Activated CD4-positive, alpha-beta T cell treated with anti-CD3 and anti-CD28 coated beads, Interleukin-2, amount 50 U/mL, for 1 hour (primary cell): ENCODE measurements around the gene KCNJ16.
"Not testable (repeated sequence)": the region's sequence is repeated elsewhere in the genome, so short reads cannot be mapped to it uniquely, and the experiment has no call there.

ENCODE experiments used
- DNase-seq: peaks from one replicate; pipeline ENCODE4 v3.0.0-alpha.2; 2020

The KCNJ16 gene

DNA sequence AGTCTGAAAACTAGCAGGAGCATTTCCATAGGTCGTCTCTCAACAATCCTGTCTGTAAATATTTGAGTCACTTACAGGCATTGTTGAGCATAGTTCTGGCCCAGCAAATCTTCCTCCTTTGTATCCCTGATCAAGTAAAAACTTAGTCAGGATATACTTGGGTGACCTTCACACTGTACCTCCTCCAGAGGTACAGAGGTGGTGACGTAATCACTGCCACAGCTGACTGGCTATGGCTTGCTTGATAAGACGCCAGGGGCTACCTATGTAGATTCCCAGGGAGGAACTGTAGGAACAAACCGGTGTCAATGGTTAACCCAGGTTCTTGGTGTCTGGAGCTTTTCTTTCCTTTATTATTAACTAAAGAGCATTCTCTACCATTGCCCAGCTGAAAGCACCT, at the start of gene KCNJ16:
TSS of gene KCNJ16 (plus strand) at position 270 of the 400 bp plus-strand sequence. CDS start 56,863 bp downstream, outside the sequence.
- DNase-seq, result no peak

DNA sequence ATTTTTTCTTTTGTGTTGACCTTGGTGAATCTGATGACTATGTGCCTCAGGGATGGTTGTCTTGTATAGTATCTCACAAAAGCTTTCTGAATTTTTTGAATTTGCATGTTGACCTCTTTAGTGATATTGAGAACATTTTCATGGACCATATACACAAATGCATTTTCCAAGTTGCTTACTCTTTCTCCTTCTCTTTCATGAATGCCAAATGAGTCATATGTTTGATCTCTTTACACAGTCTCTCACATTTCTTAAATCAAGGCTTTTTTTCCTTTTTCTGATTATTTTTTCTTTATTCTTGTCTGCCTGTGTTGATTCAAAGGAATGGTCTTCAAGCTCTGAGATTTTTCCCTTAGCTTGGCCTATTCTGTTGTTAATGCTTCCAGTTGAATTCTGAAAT, 46.6 kb upstream of the KCNJ16 start:
- no peak for DNase-seq

- DNase-seq, result no peak
Observed at GRCh38 chr17:70028978-70029767, 45.9 kb upstream of the KCNJ16 start.

DNA sequence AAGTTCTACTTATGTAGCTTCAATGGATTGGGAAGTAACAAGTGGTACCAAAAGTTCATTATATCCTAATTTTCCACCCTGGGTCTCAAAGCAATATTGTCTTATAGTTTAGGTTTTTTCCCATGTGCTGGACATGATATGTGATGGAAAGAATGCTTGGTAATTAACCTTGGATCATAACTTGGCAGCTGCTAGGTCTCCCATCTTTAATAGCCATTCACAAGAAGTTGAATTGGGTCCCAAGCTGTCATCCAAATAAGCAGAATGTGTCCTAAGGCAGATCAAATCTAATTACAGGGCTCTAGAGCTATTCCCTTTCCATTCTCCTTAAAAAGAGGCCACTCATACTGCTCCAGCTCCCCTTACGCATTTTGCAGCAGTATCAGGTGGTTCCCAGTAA, 44.7 kb upstream of the KCNJ16 start:
- no peak for DNase-seq

DNA sequence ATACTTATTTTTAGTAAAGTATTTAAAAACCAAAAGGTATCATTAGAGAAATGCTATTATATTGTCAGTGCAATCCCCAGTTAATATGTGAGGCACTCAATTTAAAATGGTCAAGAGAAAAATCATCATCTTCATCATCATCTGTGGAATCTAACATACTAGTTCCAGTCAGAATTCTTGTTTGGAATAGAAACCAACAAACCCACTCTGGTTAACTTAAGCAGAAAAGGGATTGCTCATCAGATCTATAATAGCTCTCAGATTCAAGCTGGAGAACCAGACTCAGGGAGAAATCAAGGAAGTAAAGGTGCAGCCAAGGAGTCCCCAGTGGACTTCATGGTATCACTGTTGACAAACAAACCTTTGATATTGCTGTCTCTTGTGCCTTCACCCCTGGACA, 43.7 kb upstream of the KCNJ16 start:
- no peak for DNase-seq

GRCh38 chr17:70033165-70033564, 41.9 kb upstream of the KCNJ16 start:
- DNase-seq, result no peak

DNA sequence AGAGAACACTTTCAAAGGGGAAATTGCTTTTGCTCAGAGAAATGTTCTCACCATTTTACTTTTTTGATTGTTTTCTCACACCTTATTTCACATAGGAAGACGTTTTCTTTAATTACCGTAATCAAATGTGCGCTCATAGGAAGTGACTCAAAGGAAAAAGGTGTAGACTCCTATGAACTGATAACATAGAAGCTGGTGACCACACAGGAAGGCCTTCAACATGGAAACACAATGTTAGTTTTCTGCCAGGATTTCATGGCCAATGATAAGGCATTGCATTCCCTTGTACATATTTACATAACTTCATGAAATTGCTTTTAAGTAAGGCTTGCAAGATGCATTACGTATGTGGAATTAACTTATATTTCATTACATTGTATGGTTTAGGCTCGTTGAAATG, 40.9 kb upstream of the KCNJ16 start:
- no peak for DNase-seq

DNA sequence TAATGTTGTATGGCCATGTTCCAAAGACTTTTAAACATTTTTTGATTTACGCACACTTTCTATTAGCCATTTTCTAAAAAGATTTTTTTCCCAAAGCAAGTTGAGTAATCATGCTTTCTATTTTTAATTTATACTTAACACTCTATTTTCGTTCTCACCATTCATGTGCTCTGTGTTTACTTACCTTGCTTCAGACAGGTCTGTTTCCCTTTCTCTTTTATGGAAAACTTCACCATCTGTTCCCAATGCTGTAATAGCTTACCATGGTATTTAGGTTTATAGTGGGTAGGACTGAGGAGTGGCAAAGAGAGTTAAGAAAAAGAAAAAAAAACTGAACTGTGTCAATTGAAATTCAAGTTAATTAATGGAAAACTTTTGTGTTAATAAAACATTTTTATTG, 37.5 kb upstream of the KCNJ16 start:
- no peak for DNase-seq

GRCh38 chr17:70040336-70040735, 34.7 kb upstream of the KCNJ16 start:
- DNase-seq, result no peak

GRCh38 chr17:70041061-70041460, 34.0 kb upstream of the KCNJ16 start:
- DNase-seq, result no peak

GRCh38 chr17:70041540-70041939, 33.5 kb upstream of the KCNJ16 start:
- no peak for DNase-seq

GRCh38 chr17:70045780-70046179, 29.2 kb upstream of the KCNJ16 start:
- DNase-seq, result not testable (repeated sequence)

DNA sequence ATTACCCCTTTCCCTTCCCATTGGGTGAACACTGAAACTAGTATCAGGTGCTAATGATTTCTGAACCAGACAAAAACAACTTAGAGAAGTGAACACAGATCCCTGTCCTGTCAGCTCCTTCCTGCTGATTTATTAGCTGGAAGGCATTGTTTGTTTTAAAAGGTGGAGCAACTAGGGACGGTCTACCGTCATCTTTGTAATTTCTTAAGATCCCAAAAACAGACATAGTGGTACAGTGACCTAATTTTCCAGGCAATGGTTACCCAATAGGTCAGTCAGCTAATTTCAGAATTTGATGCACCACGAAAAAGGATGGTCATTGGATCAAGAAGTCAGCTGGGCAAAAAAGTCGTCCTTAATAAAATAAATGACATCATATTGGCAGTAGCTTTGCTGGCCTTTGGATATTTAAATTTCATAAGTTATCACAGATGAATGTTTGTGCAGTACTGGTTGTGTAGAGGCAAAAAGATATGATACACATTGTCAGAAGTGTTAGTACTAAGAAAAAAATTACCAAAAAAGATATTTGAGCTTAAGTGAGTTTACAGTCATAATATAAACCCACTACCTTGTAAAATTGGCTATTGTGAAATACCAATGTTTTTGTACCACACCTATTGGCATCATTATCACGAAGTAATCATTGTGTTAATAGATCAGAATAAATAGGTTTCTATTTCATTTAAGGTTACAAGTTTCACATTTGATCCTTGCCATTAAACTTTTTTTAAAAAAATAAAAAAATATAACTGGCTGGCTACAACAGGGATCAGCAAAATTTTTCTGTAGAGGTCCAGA, 27.2 kb upstream of the KCNJ16 start:
- no peak for DNase-seq

- DNase-seq, result no peak
Observed at GRCh38 chr17:70049801-70050591, 25.0 kb upstream of the KCNJ16 start.

GRCh38 chr17:70050931-70051330, 24.1 kb upstream of the KCNJ16 start:
- DNase-seq, result no peak

- DNase-seq, result no peak
Observed at GRCh38 chr17:70053241-70054234, 21.5 kb upstream of the KCNJ16 start.

GRCh38 chr17:70055000-70055399, 20.0 kb upstream of the KCNJ16 start:
- no peak for DNase-seq

GRCh38 chr17:70059071-70059470, 16.0 kb upstream of the KCNJ16 start:
- no peak for DNase-seq

- no peak for DNase-seq
Observed at GRCh38 chr17:70059649-70060048, 15.4 kb upstream of the KCNJ16 start.

- no peak for DNase-seq
Observed at GRCh38 chr17:70060415-70060814, 14.6 kb upstream of the KCNJ16 start.

GRCh38 chr17:70067134-70067533, 7.9 kb upstream of the KCNJ16 start:
- DNase-seq, result no peak
